CD4-positive, CD25-positive, alpha-beta regulatory T cell (primary cell): ENCODE data around the gene IGDCC3. TPM values are rescaled to one million over a fixed set of nuclear protein-coding genes. Genes with fewer than 3 reads are reported as not detected.
"Not testable (repeated sequence)": the region's sequence is repeated elsewhere in the genome, so short reads cannot be mapped to it uniquely, and the experiment has no call there.

Experiments used
- ATAC-seq, 2 donors: fragments of 150-1000 bp; cut with Tn5 transposase; one replicate each; pipeline ENCODE4 v1.10.0; 2021; ENCODE audit warnings: low read depth in 2 of 2, moderate number of reproducible peaks in 2 of 2, moderate library complexity in 1 of 2
- DNase-seq, 3 donors: peaks; one replicate each; pipeline versions ENCODE4 v3.0.0 to v3.0.0-alpha.2; 2012 to 2022; ENCODE audit warnings: mixed read lengths in 1 of 3
- H3K27ac ChIP-seq: one replicate; pipeline ENCODE4 v1.7.0; 2013; ENCODE audit warnings: mild to moderate bottlenecking, low read length; ENCODE audit not compliant: insufficient read depth, poor library complexity, severe bottlenecking
- H3K27me3 ChIP-seq: one replicate; pipeline ENCODE4 v1.7.0; 2013; ENCODE audit warnings: low read length; ENCODE audit not compliant: control insufficient read depth, insufficient read depth
- H3K36me3 ChIP-seq: one replicate; pipeline ENCODE4 v1.7.0; 2013; ENCODE audit warnings: mild to moderate bottlenecking, low read length, moderate library complexity; ENCODE audit not compliant: control insufficient read depth, insufficient read depth
- H3K4me1 ChIP-seq: 2 replicates; pipeline ENCODE4 v1.7.0; 2013; ENCODE audit warnings: mild to moderate bottlenecking, low read length; ENCODE audit not compliant: insufficient read depth, control insufficient read depth, poor library complexity, severe bottlenecking
- H3K4me3 ChIP-seq: one replicate; pipeline ENCODE4 v1.7.0; 2013; ENCODE audit warnings: low read depth, mild to moderate bottlenecking, low read length, moderate library complexity
- H3K9me3 ChIP-seq, 2 experiments: 1 replicate in 1 of 2; 2 replicates in 1 of 2; pipeline ENCODE4 v1.7.0; 2013; ENCODE audit warnings: low read length in 2 of 2, mild to moderate bottlenecking in 1 of 2, moderate library complexity in 1 of 2; ENCODE audit not compliant: control insufficient read depth in 2 of 2
- H3K27ac Mint-ChIP-seq, 3 donors: one replicate each; pipeline ENCODE4 v1.8.0; 2020 to 2022; ENCODE audit warnings: mild to moderate bottlenecking in 3 of 3, mixed read lengths in 3 of 3, moderate library complexity in 2 of 3
- H3K27me3 Mint-ChIP-seq: one replicate; pipeline ENCODE4 v1.8.0; 2022; ENCODE audit warnings: mild to moderate bottlenecking, mixed read lengths
- H3K36me3 Mint-ChIP-seq: one replicate; pipeline ENCODE4 v1.8.0; 2020; ENCODE audit warnings: mixed read lengths
- H3K4me1 Mint-ChIP-seq, 4 donors: one replicate each; pipeline ENCODE4 v1.8.0; 2020 to 2022; ENCODE audit warnings: mixed read lengths in 4 of 4, mild to moderate bottlenecking in 1 of 4
- H3K4me3 Mint-ChIP-seq, 4 donors: one replicate each; pipeline ENCODE4 v1.8.0; 2020 to 2022; ENCODE audit warnings: mild to moderate bottlenecking in 4 of 4, mixed read lengths in 4 of 4, moderate library complexity in 3 of 4
- H3K9me3 Mint-ChIP-seq, 7 donors: one replicate each; pipeline ENCODE4 v1.8.0; 2020 to 2022; ENCODE audit warnings: mixed read lengths in 7 of 7, mild to moderate bottlenecking in 3 of 7, moderate library complexity in 2 of 7
- polyA plus RNA-seq, 4 donors: library from polyadenylated mRNA; unstranded; fragments of 300-500 nt; fragmentation: Illumina TruSeq; gene quantifications; one replicate each; pipeline ENCODE4 v1.2.3, GENCODE V29; 2021
- total RNA-seq: library from RNA; stranded (reverse); gene quantifications from one replicate; pipeline ENCODE4 v1.2.3, GENCODE V29; 2022

IGDCC3 gene
- total and polyA plus RNA-seq, 5 donors from 2014 or later = not detected

DNA sequence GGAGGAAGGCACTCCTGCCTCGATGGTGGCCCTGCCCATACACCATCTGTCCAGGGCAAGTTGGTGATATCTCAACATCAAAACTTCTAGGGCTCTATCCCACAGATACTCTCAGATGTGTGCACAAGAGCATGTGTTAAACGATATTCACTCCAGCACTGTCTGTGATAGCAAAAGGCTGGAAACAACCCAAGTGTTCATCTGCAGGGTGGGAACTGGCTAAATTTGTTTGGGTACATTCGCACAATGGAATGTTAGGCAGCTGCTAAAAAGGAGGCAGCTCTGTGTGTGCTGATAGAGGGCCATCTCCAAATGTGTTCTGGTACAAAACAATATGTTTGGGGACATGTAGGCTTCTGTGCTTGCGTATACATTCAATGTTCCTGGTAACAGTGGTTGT lies 25.2 kb upstream of the IGDCC3 start:
- no peaks in the 10 kb centered on the region for H3K9me3 Mint-ChIP-seq
- peaks cover 23% of the 10 kb centered on the region for H3K27me3 Mint-ChIP-seq
- no peak for ATAC-seq

DNA sequence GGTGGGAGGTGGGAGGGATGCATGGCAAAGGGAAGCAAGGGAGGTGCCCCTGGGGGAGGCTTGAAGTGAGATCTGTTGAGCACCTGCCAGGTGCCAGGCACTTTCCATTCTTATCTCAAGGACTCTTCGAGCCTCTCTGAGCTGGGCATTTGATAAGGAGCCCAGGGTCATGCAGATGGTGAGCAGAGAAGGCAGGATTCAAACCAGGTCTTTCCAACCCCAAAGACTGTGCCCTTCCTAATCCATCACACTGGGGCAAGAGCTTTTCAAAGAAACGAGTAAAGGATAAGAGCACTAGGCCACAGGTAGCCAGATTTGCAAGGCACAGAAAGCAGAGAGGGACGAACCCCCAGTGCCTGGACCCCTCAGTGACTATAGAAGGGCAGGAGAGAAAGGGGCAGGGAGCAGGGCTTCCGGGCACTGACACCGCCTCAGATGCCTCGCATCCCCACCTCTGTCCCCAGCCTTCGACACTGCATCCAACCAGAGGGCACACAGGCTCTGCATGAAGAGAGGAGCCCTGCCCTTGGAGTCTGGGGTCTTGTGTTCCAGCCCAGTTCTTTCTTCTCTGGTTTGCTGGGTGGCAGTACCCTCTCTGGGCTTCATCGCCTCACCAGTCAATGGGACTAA lies 23.9 kb upstream of the IGDCC3 start:
- Histone ChIP-seq H3K4me3 (no peak overlapping the region), H3K9me3 (no peaks in the 10 kb centered on the region), H3K36me3 (no peaks in the 10 kb centered on the region), H3K27ac (no peak overlapping the region), H3K27me3 (peaks cover 16% of the 10 kb centered on the region), H3K4me1 (no peaks in the 10 kb centered on the region)
- Mint-ChIP-seq H3K27me3 (peaks cover 30% of the 10 kb centered on the region), H3K4me1 (peaks cover 0 to 6% (median 1%) of the 10 kb centered on the region in 4 donors), H3K36me3 (no peaks in the 10 kb centered on the region), H3K4me3 (no peak overlapping the region), H3K9me3 (no peaks in the 10 kb centered on the region), H3K27ac (no peak overlapping the region)
- DNase-seq = no peak
- no peak for ATAC-seq

More for the DNA sequence above, 25.2 kb upstream of the IGDCC3 start:
- Mint-ChIP-seq H3K36me3 (no peaks in the 10 kb centered on the region), H3K27ac (peak overlapping the region in 1 of 3 donors; percentile 40), H3K4me3 (no peak overlapping the region), H3K4me1 (peaks cover 0 to 2% (median 0%) of the 10 kb centered on the region in 4 donors)
- Histone ChIP-seq H3K9me3 (no peaks in the 10 kb centered on the region), H3K36me3 (no peaks in the 10 kb centered on the region), H3K27me3 (peaks cover 5% of the 10 kb centered on the region), H3K4me1 (no peaks in the 10 kb centered on the region), H3K27ac (no peak overlapping the region), H3K4me3 (no peak overlapping the region)
- DNase-seq = no peak

DNA sequence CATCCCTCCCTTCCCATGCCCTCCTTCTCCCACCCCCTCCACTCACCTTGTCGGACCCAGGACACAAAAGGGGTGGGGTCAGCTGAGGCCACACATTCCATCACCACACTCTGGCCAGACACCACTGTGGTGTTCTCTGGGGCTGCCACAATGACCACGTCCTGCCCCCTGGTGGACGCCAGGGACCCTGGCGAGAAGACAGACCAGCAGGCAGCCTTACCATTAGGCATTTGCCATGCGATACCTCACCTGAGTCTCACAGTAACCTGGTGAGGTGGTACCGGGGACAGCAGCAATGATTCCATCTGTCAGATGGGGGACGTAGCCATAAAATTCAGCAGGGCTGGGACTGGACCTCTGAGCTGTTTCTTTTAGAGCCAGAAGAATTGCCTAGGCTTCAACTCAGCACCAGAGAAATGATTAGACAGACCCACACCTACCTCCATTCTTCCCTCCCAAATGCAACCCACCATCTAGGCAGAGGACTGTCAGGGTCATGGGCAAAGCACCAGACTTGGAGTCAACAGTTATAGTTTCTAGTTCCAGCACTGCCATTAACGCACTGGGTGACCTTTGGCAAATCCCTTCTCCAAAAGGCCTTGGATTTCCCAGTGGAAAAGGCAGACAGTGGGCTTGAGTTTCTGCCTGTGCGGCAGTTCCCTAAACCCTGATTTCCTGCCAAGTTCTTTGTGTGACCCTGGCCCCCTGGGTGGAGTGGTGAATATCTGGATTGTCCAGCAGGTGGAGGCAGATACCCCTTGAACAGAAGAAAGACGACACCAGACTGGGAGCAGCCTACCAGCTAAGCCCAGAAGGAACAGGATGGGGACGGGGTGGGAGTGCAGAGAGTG lies 23.2 kb upstream of the IGDCC3 start:
- H3K27ac Mint-ChIP-seq = no peak overlapping the region
- peaks cover 36% of the 10 kb centered on the region for H3K27me3 Mint-ChIP-seq
- ATAC-seq (peak; percentile 32 to 60), DNase-seq (peak in 2 of 3 donors; percentile 16 to 49)
- Histone ChIP-seq H3K4me1 (no peaks in the 10 kb centered on the region), H3K27ac (no peak overlapping the region), H3K4me3 (no peak overlapping the region), H3K27me3 (peaks cover 18% of the 10 kb centered on the region), H3K36me3 (no peaks in the 10 kb centered on the region), H3K9me3 (no peaks in the 10 kb centered on the region)
- no peak overlapping the region for H3K4me3 Mint-ChIP-seq
- H3K36me3 Mint-ChIP-seq = no peaks in the 10 kb centered on the region
- peaks cover 0 to 12% (median 1%) of the 10 kb centered on the region in 4 donors for H3K4me1 Mint-ChIP-seq
- H3K9me3 Mint-ChIP-seq = no peaks in the 10 kb centered on the region

DNA sequence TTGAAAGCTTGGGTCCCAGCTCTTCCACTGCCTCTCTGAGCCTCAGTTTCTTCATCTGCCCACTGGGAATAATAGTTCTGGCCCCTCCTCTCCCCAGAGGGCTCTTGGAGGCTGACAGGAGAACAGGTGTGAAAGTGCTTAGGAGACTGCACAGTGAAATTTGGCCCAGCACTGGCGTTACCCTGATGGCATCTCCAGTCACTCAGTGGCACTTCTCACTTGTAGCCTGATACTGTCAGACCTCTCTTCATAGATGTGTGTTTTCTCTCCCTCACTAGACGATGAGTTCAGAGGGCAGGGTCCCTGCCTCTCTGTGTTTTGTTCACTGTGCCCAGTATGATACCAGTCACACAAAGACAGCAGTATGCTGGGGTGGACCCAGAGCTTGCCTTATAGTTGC lies 22.2 kb upstream of the IGDCC3 start:
- H3K27ac Mint-ChIP-seq = no peak overlapping the region
- peaks cover 23% of the 10 kb centered on the region for H3K27me3 ChIP-seq
- no peaks in the 10 kb centered on the region for H3K9me3 Mint-ChIP-seq
- DNase-seq (no peak), ATAC-seq (no peak)
- H3K4me1 Mint-ChIP-seq = peaks cover 0 to 12% (median 1%) of the 10 kb centered on the region in 4 donors
- no peak overlapping the region for H3K27ac ChIP-seq
- H3K36me3 ChIP-seq = no peaks in the 10 kb centered on the region
- no peak overlapping the region for H3K4me3 ChIP-seq
- H3K36me3 Mint-ChIP-seq = no peaks in the 10 kb centered on the region
- H3K4me3 Mint-ChIP-seq = no peak overlapping the region
- no peaks in the 10 kb centered on the region for H3K4me1 ChIP-seq
- H3K27me3 Mint-ChIP-seq = peaks cover 38% of the 10 kb centered on the region
- no peaks in the 10 kb centered on the region for H3K9me3 ChIP-seq

DNA sequence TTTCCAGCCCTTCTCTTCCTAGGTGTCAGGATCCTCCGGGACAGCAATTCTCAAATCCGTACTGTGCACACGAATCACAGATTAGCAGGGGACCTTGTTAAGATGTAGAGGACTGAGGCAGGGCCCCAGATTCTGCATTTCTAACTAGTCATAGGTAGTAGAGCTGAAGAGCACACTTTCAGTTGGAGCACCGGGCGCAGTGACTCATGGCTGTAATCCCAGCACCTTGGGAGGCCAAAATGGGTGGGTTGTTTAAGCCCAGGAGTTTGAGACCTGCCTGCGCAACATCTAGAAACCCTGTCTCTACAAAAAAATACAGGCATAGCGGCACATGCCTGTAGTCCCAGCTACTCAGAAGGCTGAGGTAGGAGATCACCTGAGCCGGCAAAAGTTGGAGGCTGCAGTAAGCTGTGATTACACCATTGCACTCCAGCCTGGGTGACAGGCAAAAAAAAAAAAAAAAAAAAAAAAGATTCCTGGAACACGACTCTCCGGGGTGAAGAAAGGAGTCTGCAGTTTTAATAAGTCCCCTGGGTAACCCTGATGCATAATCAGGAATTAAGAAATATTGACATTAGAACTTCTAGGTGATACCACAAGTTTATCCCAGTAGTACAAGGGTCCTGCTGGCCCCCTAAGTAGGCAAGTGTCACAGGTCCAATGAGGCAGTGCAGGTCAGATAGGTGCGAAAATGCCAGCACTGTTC lies 21.4 kb upstream of the IGDCC3 start:
- Histone ChIP-seq H3K9me3 (no peaks in the 10 kb centered on the region), H3K4me1 (no peaks in the 10 kb centered on the region), H3K27me3 (peaks cover 26% of the 10 kb centered on the region), H3K36me3 (no peaks in the 10 kb centered on the region), H3K27ac (no peak overlapping the region), H3K4me3 (no peak overlapping the region)
- H3K4me3 Mint-ChIP-seq = no peak overlapping the region
- no peak for ATAC-seq
- no peak for DNase-seq
- peaks cover 41% of the 10 kb centered on the region for H3K27me3 Mint-ChIP-seq
- H3K27ac Mint-ChIP-seq = no peak overlapping the region
- H3K4me1 Mint-ChIP-seq = peaks cover 0 to 12% (median 1%) of the 10 kb centered on the region in 4 donors
- no peaks in the 10 kb centered on the region for H3K36me3 Mint-ChIP-seq
- no peaks in the 10 kb centered on the region for H3K9me3 Mint-ChIP-seq

DNA sequence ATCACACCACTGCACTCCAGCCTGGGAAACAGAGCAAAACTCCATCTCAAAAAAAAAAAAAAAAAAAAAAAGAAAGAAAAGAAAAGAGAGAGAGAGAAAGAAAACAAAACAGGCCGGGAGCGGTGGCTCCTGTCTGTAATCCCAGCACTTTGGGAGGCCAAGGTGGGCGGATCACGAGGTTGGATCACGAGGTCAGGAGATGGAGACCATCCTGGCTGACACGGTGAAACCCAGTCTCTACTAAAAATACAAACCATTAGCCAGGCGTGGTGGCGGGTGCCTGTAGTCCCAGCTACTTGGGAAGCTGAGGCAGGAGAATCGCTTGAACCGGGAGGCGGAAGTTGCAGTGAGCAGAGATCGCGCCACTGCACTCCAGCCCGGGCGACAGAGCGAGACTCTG lies 20.7 kb upstream of the IGDCC3 start:
- not testable (repeated sequence) for H3K27ac ChIP-seq, H3K36me3 Mint-ChIP-seq, H3K4me3 ChIP-seq, H3K9me3 ChIP-seq, H3K4me1 ChIP-seq, H3K36me3 ChIP-seq, DNase-seq, H3K27ac Mint-ChIP-seq, H3K4me3 Mint-ChIP-seq, ATAC-seq, H3K9me3 Mint-ChIP-seq
- Mint-ChIP-seq H3K27me3 (peaks cover 41% of the 10 kb centered on the region), H3K4me1 (peaks cover 0 to 12% (median 1%) of the 10 kb centered on the region in 4 donors)
- peaks cover 26% of the 10 kb centered on the region for H3K27me3 ChIP-seq

DNA sequence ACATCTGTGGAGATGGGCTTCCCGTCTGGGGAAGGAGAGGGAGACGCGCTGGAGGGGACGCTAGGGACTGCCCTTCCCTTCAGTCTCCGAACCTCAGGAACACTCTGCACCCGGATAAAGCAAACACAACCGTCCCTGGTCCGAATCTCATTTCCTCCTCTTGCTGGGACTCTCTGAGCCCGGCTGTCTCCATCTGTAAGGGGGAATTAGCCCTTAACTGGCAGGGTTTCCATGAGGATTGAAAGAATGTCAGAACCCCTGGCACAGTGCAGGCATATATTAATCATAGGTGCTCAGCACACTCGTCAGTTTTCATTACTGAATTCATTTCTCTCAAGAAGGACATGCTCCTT lies 19.1 kb upstream of the IGDCC3 start:
- H3K27me3 ChIP-seq = peaks cover 26% of the 10 kb centered on the region
- no peak overlapping the region for H3K4me3 ChIP-seq
- Mint-ChIP-seq H3K4me3 (peak overlapping the region in 1 of 4 donors; percentile 53), H3K36me3 (no peaks in the 10 kb centered on the region), H3K27ac (no peak overlapping the region), H3K4me1 (peaks cover 0 to 12% (median 1%) of the 10 kb centered on the region in 4 donors), H3K9me3 (peaks cover 0 to 2% (median 0%) of the 10 kb centered on the region in 7 donors), H3K27me3 (peaks cover 48% of the 10 kb centered on the region)
- ATAC-seq (no peak), DNase-seq (no peak)
- no peaks in the 10 kb centered on the region for H3K9me3 ChIP-seq
- no peaks in the 10 kb centered on the region for H3K36me3 ChIP-seq
- H3K27ac ChIP-seq = no peak overlapping the region
- no peaks in the 10 kb centered on the region for H3K4me1 ChIP-seq
